Dermis blood vessel endothelial cell (primary cell): ENCODE data around the gene EDDM13. TPM values are rescaled to one million over a fixed set of nuclear protein-coding genes. Genes with fewer than 3 reads are reported as not detected.
"Not testable (repeated sequence)": the region's sequence is repeated elsewhere in the genome, so short reads cannot be mapped to it uniquely, and the experiment has no call there.

ENCODE experiments used
- DNase-seq: peaks from one replicate; pipeline ENCODE4 v3.0.0; 2010
- total RNA-seq: library from RNA; depleted of rRNA; stranded (reverse); fragments of >200 nt; gene quantifications from 2 replicates; pipeline ENCODE4 v1.2.3, GENCODE V29; 2014

The EDDM13 gene
- total RNA-seq, 1 donor from 2014 or later = 0.85 TPM

- DNase-seq = no peak
These were observed 49.5 kb downstream of the EDDM13 start for GRCh38 chr19:56321989-56322440.

- DNase-seq = no peak
These were observed 51.9 kb downstream of the EDDM13 start for GRCh38 chr19:56324436-56324835.

- no peak for DNase-seq
These were observed 60.1 kb downstream of the EDDM13 start for GRCh38 chr19:56332695-56333094.

GRCh38 chr19:56333506-56333905 is 61.0 kb downstream of the EDDM13 start:
- DNase-seq = peak; percentile 83

GRCh38 chr19:56335371-56335770 is 62.8 kb downstream of the EDDM13 start:
- not testable (repeated sequence) for DNase-seq

GRCh38 chr19:56337077-56337476 is 64.5 kb downstream of the EDDM13 start:
- DNase-seq = not testable (repeated sequence)

GRCh38 chr19:56339031-56339430 is 66.5 kb downstream of the EDDM13 start:
- not testable (repeated sequence) for DNase-seq

GRCh38 chr19:56341948-56342347 is 69.4 kb downstream of the EDDM13 start:
- no peak for DNase-seq

GRCh38 chr19:56347163-56347778 is 74.7 kb downstream of the EDDM13 start:
- no peak for DNase-seq

GRCh38 chr19:56348289-56348877 is 75.8 kb downstream of the EDDM13 start:
- DNase-seq = peak; percentile 45

- peak; percentile 70 for DNase-seq
These were observed 78.0 kb downstream of the EDDM13 start for GRCh38 chr19:56350416-56351045.

- no peak for DNase-seq
These were observed 78.7 kb downstream of the EDDM13 start for GRCh38 chr19:56351208-56351607.

- no peak for DNase-seq
These were observed 83.0 kb downstream of the EDDM13 start for GRCh38 chr19:56355517-56355916.

GRCh38 chr19:56356944-56357343 is 84.4 kb downstream of the EDDM13 start:
- DNase-seq = no peak

Other genes starting within 250 kb of the EDDM13 start
- 30.0 and 41.2 TPM in 2 replicates for gene ZNF787, start 151.5 kb upstream of the EDDM13 start, total RNA-seq
- gene ZNF444, start 131.5 kb upstream of the EDDM13 start, total RNA-seq = 22.6 and 26.3 TPM in 2 replicates
- gene GALP, start 96.7 kb upstream of the EDDM13 start, total RNA-seq = not detected in 2 replicates
- gene ZSCAN5B, start 75.0 kb upstream of the EDDM13 start, total RNA-seq = not detected in 2 replicates
- not detected in 2 replicates for gene ZSCAN5C, start 70.5 kb upstream of the EDDM13 start, total RNA-seq
- 5.4 and 7.5 TPM in 2 replicates for gene ZSCAN5A, start 42.1 kb downstream of the EDDM13 start, total RNA-seq
- 2.2 and 2.5 TPM in 2 replicates for gene ZNF582, start 120.8 kb downstream of the EDDM13 start, total RNA-seq
- 4.0 and 6.6 TPM in 2 replicates for gene ZNF583, start 131.6 kb downstream of the EDDM13 start, total RNA-seq
- 2.7 and 3.1 TPM in 2 replicates for gene ZNF667, start 204.6 kb downstream of the EDDM13 start, total RNA-seq
- gene ZNF471, start 235.1 kb downstream of the EDDM13 start, total RNA-seq = 2.4 and 3.2 TPM in 2 replicates